RWPE2 (cell line): Measurements from ENCODE around the gene GLB1L.

ENCODE experiments used
- ATAC-seq: fragments of 200-7000 bp; cut with Tn5 transposase; 3 replicates; pipeline ENCODE4 v1.9.1; 2021; ENCODE audit warnings: low read depth
- DNase-seq: peaks from one replicate; pipeline ENCODE4 v3.0.0-alpha.2; 2020; ENCODE audit warnings: low spot score
- H3K27ac ChIP-seq: fragments of 450-650 bp; 2 replicates; pipeline ENCODE4 v1.5.1; 2017; ENCODE audit warnings: mild to moderate bottlenecking; ENCODE audit not compliant: poor library complexity, severe bottlenecking
- H3K27me3 ChIP-seq: fragments of 250-450 bp; sonication (Bioruptor Pico); 2 replicates; pipeline ENCODE4 v1.5.1; 2021; ENCODE audit warnings: mild to moderate bottlenecking, moderate library complexity; ENCODE audit not compliant: insufficient read depth, poor library complexity, severe bottlenecking
- H3K36me3 ChIP-seq: fragments of 250-450 bp; sonication (Bioruptor Pico); 2 replicates; pipeline ENCODE4 v1.5.1; 2020; ENCODE audit warnings: low read depth, mild to moderate bottlenecking, moderate library complexity
- H3K4me1 ChIP-seq: fragments of 250-450 bp; sonication (Bioruptor Pico); 2 replicates; pipeline ENCODE4 v1.5.1; 2021; ENCODE audit warnings: mild to moderate bottlenecking, moderate library complexity; ENCODE audit not compliant: insufficient read depth, poor library complexity, severe bottlenecking
- H3K4me3 ChIP-seq: fragments of 250-450 bp; sonication (Bioruptor Pico); 2 replicates; pipeline ENCODE4 v1.5.1; 2021; ENCODE audit warnings: mild to moderate bottlenecking, moderate library complexity; ENCODE audit not compliant: severe bottlenecking
- H3K9me3 ChIP-seq: fragments of 250-450 bp; sonication (Bioruptor Pico); 2 replicates; pipeline ENCODE4 v1.5.1; 2021; ENCODE audit warnings: mild to moderate bottlenecking, moderate library complexity; ENCODE audit not compliant: severe bottlenecking
- CTCF ChIP-seq: fragments of 450-650 bp; IDR thresholded peaks from one replicate; pipeline ENCODE4 v1.5.1; 2017; ENCODE audit warnings: mild to moderate bottlenecking, moderate library complexity; ENCODE audit not compliant: poor library complexity, severe bottlenecking

GLB1L gene

GRCh38 chr2:219213026-219213415, 32.2 kb downstream of the GLB1L start:
- Histone ChIP-seq H3K27me3 (no peaks in the 10 kb centered on the region), H3K9me3 (no peaks in the 10 kb centered on the region), H3K4me3 (no peak overlapping the region), H3K36me3 (peaks cover 51% of the 10 kb centered on the region), H3K4me1 (peaks cover 4% of the 10 kb centered on the region), H3K27ac (no peak overlapping the region)
- no peak for DNase-seq
- no peak for TF ChIP-seq CTCF
- ATAC-seq, result no peak

- Histone ChIP-seq H3K36me3 (peaks cover 46% of the 10 kb centered on the region), H3K27me3 (no peaks in the 10 kb centered on the region), H3K27ac (no peak overlapping the region), H3K9me3 (no peaks in the 10 kb centered on the region), H3K4me3 (no peak overlapping the region), H3K4me1 (peaks cover 7% of the 10 kb centered on the region)
- TF ChIP-seq CTCF, result no peak
- ATAC-seq (no peak), DNase-seq (no peak)
These were observed 34.3 kb downstream of the GLB1L start for GRCh38 chr2:219210886-219211362.

GRCh38 chr2:219210196-219210885, 34.9 kb downstream of the GLB1L start:
- DNase-seq (no peak), ATAC-seq (no peak)
- no peaks in the 10 kb centered on the region for H3K27me3 ChIP-seq
- no peaks in the 10 kb centered on the region for H3K9me3 ChIP-seq
- peaks cover 42% of the 10 kb centered on the region for H3K36me3 ChIP-seq
- no peak overlapping the region for H3K4me3 ChIP-seq
- no peak overlapping the region for H3K27ac ChIP-seq
- H3K4me1 ChIP-seq, result peaks cover 7% of the 10 kb centered on the region
- no peak for TF ChIP-seq CTCF

GRCh38 chr2:219209236-219210195, 35.7 kb downstream of the GLB1L start:
- H3K27ac ChIP-seq, result no peak overlapping the region
- H3K4me1 ChIP-seq, result peaks cover 7% of the 10 kb centered on the region
- no peak for TF ChIP-seq CTCF
- no peaks in the 10 kb centered on the region for H3K9me3 ChIP-seq
- ATAC-seq, result no peak
- no peak for DNase-seq
- peaks cover 33% of the 10 kb centered on the region for H3K36me3 ChIP-seq
- no peaks in the 10 kb centered on the region for H3K27me3 ChIP-seq
- H3K4me3 ChIP-seq, result no peak overlapping the region
